HG02678 (cell line): ENCODE results near the gene FABP1.

Experiments
- ATAC-seq: cut with Tn5 transposase; IDR thresholded peaks from one replicate; pipeline ENCODE4 v1.9.1; 2021; ENCODE audit warnings: mild to moderate bottlenecking, moderate library complexity; ENCODE audit not compliant: unreplicated experiment

The FABP1 gene

DNA sequence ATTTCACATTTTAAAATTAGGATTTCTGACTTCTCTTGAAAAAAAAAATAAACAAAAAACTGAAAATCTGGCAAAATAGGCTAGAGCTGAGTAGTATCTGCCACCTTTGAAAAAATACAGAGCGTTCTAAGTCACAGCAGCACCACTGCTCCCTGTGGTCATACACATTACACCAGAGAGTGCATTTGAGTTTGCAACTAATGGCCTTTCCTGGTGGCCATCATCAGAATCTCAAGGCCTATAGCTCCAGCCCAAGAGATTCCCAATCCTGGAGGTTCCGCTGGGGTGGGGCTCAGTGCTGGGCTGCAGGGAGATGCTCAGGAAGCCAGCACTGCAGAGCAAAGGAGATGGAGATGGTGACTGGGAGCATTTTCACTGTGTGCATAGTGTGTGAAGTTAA lies 42.8 kb downstream of the FABP1 start:
- ATAC-seq = no peak

DNA sequence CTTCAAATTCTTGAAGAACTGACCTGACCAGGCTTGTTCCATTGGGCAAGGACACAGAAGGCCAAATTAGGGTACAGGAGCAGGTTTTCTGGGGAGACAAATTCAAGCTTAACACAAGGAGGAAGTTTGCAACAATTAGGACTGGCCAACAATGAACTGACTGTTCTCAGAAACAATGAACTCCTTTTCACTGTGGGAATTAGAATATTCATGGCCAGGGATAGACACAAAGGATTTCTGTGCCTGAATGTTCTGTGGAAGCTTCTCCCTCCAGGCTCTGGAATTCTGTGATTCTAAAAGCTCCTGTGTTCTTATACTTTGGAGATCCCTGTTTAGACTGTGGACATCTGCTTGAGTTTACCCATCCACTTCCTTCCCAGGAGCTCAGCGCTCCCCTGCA lies 45.1 kb downstream of the FABP1 start:
- no peak for ATAC-seq

DNA sequence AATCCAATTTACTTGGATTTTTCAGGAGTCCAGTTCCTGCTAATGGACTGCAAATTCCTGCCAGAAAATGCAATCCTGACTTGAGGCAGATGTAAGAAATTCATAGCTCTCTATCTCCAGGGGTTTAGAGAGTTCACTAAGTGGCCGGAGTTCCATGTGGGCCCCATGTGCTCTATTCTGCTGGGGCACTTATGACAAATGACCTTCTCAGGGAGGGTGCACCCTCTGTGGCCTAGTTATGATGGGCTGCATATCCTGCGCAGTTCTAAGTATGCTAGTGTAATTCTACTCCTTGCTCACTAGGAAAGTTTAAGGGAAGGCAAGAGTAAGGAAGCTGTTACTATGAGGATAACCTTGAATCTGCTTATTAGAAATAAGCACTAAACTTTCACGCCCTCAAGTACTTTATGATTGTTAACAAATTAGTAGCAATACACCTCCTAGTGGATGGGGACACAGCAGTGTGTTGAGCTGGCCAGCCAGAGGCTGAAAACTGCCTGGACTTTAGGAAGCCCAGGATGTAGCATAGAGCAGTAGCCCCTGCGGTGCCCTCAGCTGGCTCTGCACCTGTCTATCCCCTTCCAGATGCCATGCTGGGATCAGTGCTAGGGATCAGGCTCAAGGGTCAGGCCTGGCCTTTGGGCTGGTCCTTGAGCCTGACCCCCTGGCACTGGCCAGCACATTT lies 45.8 kb downstream of the FABP1 start:
- no peak for ATAC-seq

DNA sequence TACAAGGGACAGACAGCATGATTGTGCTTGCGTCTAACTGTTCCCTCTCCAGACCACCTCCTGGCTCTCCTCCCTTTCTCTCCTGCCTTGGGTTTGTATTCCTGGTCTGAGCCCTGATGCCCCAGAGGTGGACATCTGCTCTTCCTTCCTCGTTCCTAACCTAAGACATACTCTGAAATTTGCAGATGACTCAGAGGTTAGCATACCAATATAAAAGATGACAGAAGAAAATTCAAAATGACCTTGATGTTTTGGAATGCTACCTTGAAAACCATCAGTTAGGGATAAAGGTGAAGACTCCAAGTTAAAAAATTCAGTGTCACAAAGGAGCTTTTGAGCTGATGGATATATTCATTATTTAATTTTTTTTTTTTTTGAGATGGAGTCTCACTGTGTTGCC lies 47.3 kb downstream of the FABP1 start:
- no peak for ATAC-seq

DNA sequence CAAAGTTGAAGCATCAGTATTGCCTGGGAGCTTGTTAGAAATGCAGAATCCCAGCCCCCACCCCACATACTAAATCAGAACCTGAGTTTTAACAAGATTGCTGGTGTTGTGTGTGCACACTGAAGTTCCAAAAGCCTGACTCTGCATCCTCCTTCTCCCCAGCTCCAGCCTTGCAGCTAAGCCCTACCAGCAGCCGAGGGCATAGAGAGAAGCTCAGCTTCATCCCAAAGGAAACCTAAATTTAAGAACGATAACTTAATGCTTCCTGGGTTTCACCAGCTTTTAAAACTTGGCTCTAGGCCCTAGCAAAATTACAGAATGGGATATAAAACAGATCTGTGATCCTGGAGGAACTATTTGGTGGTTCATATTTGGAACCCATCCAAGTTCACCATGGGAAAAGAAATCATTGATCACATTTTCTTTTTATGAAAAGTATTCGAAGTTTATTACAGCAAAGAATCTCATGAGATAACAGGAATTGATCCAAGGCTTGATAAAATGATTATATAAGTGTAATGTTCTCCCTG lies 49.2 kb downstream of the FABP1 start:
- ATAC-seq = no peak

DNA sequence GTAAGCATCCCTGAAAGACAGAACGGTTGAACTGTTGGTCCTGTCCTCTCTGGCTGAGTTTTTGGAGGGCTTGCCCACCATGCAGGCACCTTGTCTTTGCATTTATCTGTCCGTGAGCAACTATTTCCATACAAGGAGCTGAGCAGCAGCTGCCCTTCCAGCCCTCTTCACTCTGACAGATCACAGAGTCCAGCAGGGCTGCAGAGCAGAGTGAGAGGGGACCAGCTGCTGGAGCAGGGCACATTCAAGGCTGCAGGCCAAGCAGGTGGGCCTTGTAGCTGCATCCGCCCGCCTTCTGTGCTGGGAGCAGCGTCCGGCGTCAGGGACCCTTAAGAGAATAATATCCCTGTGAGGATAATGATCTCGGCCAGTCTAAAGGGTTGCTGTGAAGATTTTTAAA lies 50.8 kb downstream of the FABP1 start:
- ATAC-seq = no peak

DNA sequence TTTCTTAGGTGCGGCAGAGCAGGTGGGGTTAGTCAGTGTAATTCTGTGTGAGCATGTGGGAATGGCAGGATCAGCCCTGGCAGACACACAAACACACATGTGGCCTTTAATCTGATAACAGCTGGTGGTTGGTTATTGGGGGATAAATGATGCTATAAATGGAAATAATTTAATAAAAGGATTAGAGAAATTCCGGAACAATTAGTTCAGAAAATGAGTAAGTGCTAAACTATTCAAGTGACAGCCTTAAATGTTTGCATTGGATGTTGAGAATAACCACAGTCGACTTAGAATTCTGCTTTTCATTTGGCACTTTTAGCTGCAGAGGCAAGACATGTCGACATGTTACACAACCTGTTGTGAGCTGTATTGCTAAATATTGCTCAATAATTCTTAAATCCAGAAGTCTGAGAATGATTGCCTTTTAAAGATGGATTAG lies 53.0 kb downstream of the FABP1 start:
- no peak for ATAC-seq

DNA sequence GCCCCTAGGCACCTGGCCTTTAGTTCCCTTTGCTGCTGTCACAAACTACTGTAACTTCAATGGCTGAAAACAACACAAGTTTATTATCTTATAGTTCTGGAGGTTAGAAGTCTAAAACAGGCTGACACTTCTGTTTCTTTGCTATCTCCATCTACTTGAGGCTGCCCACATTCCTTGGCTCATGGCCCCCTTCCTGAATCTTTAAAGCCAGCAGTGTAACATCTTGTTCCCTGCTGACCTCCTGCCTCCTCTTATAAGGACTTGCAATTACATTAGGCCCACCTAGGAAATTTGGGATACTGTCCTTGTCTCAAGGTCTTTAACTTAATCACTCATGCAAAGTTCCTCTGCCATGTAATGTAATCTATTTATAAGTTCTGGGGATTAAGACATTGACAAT lies 53.7 kb downstream of the FABP1 start:
- no peak for ATAC-seq
